Fibroblast of the aortic adventitia (primary cell): ENCODE results near the gene AFF4. TPM values are rescaled to one million over a fixed set of nuclear protein-coding genes. Genes with fewer than 3 reads are reported as not detected.
"Not testable (repeated sequence)": the region's sequence is repeated elsewhere in the genome, so short reads cannot be mapped to it uniquely, and the experiment has no call there.

Experiments used
- DNase-seq: peaks from one replicate; pipeline ENCODE4 v3.0.0-alpha.2; 2010; ENCODE audit warnings: low read depth
- H3K4me3 ChIP-seq: 2 replicates; pipeline ENCODE4 v1.5.1; 2011; ENCODE audit warnings: low read depth, mild to moderate bottlenecking, control low read depth, low read length, moderate library complexity
- total RNA-seq: library from RNA; depleted of rRNA; stranded (reverse); fragments of >200 nt; gene quantifications from 2 replicates; pipeline ENCODE4 v1.2.3, GENCODE V29; 2012; ENCODE audit warnings: low replicate concordance
- TF ChIP-seq, protein P1 (sequence below): IDR thresholded peaks from 2 replicates; pipeline ENCODE4 v1.5.1; 2011; ENCODE audit warnings: mild to moderate bottlenecking, low read length, control low read depth, inconsistent platforms; ENCODE audit not compliant: insufficient read depth

AFF4 gene
- total RNA-seq, 1 donor, result 87.7 TPM

DNA sequence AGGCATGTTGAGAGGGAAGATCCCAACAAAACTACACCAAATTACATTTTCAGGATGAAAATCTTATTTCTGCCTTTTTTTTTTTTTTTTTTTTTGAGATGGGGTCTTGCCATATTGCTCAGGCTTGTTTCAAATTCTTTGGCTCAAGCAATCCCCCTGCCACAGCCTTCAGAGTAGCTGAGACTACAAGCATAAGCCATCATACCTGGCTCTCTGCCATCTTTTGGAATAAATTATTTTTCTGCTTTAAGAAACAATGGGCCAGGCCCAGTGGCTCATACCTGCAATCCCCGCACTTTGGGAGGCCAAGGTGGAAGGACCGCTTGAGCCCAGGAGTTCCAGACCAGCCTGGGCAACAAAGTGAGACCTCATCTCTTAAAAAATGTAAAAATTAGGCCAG, 14.3 kb downstream of the AFF4 start:
- no peak for DNase-seq
- TF ChIP-seq, protein P1, sequence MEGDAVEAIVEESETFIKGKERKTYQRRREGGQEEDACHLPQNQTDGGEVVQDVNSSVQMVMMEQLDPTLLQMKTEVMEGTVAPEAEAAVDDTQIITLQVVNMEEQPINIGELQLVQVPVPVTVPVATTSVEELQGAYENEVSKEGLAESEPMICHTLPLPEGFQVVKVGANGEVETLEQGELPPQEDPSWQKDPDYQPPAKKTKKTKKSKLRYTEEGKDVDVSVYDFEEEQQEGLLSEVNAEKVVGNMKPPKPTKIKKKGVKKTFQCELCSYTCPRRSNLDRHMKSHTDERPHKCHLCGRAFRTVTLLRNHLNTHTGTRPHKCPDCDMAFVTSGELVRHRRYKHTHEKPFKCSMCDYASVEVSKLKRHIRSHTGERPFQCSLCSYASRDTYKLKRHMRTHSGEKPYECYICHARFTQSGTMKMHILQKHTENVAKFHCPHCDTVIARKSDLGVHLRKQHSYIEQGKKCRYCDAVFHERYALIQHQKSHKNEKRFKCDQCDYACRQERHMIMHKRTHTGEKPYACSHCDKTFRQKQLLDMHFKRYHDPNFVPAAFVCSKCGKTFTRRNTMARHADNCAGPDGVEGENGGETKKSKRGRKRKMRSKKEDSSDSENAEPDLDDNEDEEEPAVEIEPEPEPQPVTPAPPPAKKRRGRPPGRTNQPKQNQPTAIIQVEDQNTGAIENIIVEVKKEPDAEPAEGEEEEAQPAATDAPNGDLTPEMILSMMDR, result no peak
- no peak overlapping the region for H3K4me3 ChIP-seq

DNA sequence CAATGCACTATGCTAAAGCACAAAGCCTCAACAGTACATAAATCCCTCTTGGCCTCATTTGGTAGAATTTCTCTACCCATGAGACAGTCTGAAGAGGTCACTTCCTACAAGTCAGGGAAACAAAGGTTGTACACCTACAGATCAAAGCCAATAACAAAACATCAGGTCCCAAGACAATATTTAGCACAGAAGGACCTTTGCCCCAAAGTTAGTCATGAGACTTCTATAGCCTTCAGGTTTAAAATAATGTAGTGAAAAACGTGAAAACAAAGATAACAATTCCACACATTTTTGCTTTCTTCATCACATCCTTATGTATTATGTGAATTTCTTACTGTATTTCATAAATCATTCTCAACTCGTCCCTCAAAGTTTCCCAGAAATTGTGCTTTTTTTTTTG, 15.8 kb downstream of the AFF4 start:
- DNase-seq, result peak; percentile 69
- H3K4me3 ChIP-seq, result no peak overlapping the region
- TF ChIP-seq, protein P1, result no peak

DNA sequence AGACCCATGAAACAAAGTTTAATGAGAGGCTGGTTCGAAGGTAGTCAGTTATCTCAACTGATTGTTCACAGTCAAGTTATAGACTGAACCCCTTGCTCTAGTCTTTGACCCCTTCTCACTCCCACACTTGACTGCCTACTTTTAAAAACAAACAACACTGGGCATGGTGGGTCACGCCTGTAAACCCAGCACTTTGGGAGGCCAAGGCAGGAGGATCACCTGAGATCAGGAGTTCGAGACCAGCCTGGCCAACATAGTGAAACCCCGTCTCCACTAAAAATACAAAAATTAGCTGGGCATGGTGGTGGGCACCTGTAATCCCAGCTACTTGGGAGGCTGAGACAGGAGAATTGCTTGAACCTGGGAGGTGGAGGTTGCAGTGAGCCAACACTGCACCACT, 18.1 kb downstream of the AFF4 start:
- DNase-seq, H3K4me3 ChIP-seq: not testable (repeated sequence)

DNA sequence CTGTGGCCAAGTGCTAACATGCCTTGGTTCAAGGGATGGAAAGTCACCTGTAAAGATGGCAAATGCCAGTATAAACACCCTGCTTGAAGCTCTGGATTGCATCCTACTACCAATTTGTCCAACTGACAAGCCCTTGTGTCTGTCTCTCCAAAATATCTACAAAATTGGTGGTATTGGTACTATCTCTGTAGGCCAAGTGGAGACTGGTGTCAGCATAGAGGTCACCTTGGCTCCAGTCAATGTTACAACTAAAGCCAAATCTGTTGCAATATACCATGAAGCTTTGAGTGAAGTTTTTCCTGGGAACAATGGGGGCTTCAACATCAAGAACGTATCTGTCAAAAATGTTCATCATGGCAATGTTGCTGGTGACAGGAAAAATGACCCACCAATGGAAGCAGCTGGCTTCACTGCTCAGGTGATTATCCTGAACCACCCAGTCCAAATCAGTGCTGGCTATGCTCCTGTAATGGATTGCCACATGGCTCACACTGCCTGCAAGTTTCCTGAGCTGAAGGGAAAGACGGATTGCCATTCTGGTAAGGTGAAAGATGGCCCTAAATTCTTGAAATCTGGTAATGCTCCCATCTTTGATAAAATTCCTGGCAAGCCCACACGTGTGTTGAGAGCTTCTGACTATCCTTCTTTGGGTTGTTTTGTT, 19.9 kb downstream of the AFF4 start:
- TF ChIP-seq, protein P1, result no peak
- H3K4me3 ChIP-seq, result no peak overlapping the region
- no peak for DNase-seq

DNA sequence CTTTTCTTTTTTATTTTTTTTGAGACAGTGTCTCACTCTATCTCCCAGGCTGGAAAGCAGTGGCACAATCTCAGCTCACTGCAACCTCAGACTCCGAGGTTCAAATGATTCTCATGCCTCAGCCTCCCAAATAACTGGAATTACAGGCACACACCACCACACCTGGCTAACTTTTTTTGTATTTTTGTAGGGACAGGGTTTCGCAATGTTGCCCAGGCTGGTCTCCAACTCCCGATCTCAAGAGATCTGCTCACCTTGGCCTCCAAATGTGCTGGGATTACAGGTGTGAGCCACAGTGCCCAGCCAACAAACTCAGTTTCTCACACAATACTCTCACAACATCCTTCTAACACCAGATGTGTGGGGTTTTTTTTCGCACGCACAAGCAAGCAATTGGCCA, 22.1 kb downstream of the AFF4 start:
- TF ChIP-seq, protein P1, result no peak

DNA sequence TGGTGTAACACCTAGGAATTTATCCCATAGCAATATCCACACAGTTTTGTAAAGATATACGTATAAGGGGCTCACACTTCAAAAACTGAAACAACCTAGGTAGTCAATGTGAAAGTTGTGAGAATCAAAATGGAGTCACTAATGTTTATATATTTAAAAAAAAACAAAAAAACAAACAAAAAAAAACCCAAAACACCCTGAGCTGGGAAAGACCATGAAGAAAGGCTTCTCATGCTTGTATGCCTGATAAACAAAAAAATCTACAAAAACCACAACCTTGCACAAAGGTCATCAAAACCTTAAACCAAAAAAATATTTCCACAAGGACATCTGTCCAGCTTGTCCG, 35.4 kb downstream of the AFF4 start:
- TF ChIP-seq, protein P1, result no peak
- H3K4me3 ChIP-seq, result no peak overlapping the region
- DNase-seq, result no peak

More for the DNA sequence above, 22.1 kb downstream of the AFF4 start:
- DNase-seq, result no peak
- no peak overlapping the region for H3K4me3 ChIP-seq

DNA sequence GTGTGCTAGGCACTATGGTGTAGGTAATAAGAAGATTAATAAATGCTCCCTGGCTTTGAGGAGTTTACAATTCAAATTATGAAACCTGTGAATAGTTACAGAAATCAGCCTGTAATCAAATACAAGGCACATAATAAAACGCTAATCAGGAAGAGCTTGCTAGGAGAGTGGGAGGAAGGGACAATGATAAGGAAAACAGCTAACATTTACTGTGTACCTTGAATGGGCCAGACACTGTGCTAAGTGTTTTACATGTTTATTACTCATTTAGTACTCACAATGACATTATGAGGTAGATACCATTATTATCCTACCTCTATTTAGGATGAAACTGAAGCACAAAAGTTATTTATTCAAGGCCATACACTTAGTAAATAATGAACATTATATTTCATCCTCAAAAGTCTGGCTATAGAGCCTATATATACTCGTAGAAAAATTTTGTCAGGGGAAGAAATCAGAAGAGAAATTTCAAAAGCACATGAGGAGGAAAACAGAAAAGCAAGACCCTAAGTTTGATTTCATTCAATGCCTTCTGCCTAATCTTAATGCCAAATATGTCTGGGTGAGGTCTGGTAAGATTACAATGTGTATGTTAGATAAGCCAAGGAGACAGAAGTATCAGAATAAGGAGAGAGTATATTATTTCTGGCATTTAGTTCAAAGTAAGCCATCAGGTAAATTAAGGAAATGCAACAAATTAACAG, 35.9 kb downstream of the AFF4 start:
- TF ChIP-seq, protein P1, result no peak
- H3K4me3 ChIP-seq, result no peak overlapping the region
- no peak for DNase-seq
